ENCODE data around the gene MRPS30. TPM values are rescaled to one million over a fixed set of nuclear protein-coding genes. Genes with fewer than 3 reads are reported as not detected.
A peak's percentile ranks its signal among the peaks of the same experiment; 100 is the strongest.

The MRPS30 gene
- total and polyA plus RNA-seq, 2 of the 13 experiments (the other 11 are each of a cell fraction or from before 2014, with no cell fraction given) = 36.4 to 67.6 TPM

DNA sequence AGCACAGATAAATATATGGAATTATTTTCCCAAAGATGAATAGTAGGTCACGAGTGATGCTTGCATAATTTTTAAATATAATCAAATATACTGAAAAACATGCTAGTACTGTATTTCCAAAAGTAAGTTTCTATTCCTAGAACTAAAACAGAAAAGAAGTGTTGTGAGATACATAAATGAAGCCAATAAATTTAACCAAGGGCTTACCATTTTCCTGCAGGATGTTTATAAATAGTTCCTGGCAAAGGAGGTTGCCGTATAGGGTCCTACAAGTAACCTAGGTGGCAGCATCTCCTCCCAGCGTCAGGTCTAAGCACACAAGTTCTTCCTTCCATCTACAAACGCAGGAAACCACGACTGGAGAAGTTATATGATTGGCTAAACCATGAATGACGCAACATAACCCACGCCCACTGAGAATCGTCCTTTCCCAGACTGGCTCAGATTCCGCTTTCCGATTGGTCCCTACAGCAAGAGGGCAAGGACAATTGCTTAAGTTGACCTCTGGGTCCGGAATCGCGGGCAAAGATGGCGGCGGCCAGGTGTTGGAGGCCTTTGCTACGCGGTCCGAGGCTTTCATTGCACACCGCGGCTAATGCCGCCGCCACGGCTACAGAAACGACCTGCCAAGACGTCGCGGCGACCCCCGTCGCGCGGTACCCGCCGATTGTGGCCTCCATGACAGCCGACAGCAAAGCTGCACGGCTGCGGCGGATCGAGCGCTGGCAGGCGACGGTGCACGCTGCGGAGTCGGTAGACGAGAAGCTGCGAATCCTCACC lies at the start of gene MRPS30 (continued):
- TF ChIP-seq, protein P1, sequence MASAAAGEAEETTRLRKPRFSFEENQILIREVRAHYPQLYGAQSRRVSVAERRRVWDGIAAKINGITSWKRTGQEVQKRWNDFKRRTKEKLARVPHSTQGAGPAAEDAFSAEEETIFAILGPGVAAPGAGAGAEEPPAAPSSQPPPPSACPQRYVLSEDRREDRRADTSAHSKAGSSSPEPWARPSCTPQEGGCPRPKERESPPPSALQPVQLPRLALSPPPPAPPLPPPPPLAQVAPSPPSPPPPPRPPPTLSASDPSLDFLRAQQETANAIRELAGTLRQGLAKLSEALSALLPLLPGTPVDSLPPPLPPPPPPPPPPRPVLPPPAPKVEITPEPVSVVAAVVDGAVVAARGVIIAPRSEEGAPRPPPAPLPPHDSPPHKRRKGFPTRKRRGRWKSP (CRISPR knock-in tag; IDR thresholded peaks at IDR 0.05) = 0 out of 2 replicates have a peak, but pooled peaks have one; percentile 56
- TF ChIP-seq ZNF713 (CRISPR knock-in tag; IDR thresholded peaks at IDR 0.05) (no peak), HES4 (CRISPR knock-in tag; IDR thresholded peaks at IDR 0.05; ENCODE audit: borderline replicate concordance) (peak; percentile 85; the same call in 1 of the 2 replicates), DMAP1 (CRISPR knock-in tag; IDR thresholded peaks at IDR 0.05) (peak; percentile 86), U2AF1 (optimal IDR thresholded peaks at IDR 0.05; ENCODE audit: low read depth, low read length) (peak; percentile 80), ZNF562 (CRISPR knock-in tag; IDR thresholded peaks at IDR 0.05; ENCODE audit: borderline replicate concordance) (no peak), PHB2 (IDR thresholded peaks at IDR 0.05; ENCODE audit: partially characterized antibody) (no peak), SP1 (IDR thresholded peaks at IDR 0.05) (no peak), SP1 (CRISPR knock-in tag; IDR thresholded peaks at IDR 0.05) (no peak), POGZ (CRISPR knock-in tag; IDR thresholded peaks at IDR 0.05) (peak; percentile 99), MIER2 (CRISPR knock-in tag; IDR thresholded peaks at IDR 0.05) (no peak), KLF11 (CRISPR knock-in tag; IDR thresholded peaks at IDR 0.05) (no peak), ZNF781 (CRISPR knock-in tag; IDR thresholded peaks at IDR 0.05; ENCODE audit: borderline replicate concordance, not compliant biosample characterization) (peak; percentile 24), MEIS2 (CRISPR knock-in tag; IDR thresholded peaks at IDR 0.05) (peak; percentile 72), RFX5 (IDR thresholded peaks at IDR 0.05; ENCODE audit: low read depth, low read length) (peak; percentile 88)
- TF ChIP-seq, protein P2, sequence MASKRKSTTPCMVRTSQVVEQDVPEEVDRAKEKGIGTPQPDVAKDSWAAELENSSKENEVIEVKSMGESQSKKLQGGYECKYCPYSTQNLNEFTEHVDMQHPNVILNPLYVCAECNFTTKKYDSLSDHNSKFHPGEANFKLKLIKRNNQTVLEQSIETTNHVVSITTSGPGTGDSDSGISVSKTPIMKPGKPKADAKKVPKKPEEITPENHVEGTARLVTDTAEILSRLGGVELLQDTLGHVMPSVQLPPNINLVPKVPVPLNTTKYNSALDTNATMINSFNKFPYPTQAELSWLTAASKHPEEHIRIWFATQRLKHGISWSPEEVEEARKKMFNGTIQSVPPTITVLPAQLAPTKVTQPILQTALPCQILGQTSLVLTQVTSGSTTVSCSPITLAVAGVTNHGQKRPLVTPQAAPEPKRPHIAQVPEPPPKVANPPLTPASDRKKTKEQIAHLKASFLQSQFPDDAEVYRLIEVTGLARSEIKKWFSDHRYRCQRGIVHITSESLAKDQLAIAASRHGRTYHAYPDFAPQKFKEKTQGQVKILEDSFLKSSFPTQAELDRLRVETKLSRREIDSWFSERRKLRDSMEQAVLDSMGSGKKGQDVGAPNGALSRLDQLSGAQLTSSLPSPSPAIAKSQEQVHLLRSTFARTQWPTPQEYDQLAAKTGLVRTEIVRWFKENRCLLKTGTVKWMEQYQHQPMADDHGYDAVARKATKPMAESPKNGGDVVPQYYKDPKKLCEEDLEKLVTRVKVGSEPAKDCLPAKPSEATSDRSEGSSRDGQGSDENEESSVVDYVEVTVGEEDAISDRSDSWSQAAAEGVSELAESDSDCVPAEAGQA (IDR thresholded peaks at IDR 0.05; ENCODE audit: low read depth) = peak; percentile 88; the same call in 1 of the 2 replicates
- TF ChIP-seq, protein P2 (CRISPR knock-in tag; IDR thresholded peaks at IDR 0.05; ENCODE audit: borderline replicate concordance) = no peak
- TF ChIP-seq, protein P3, sequence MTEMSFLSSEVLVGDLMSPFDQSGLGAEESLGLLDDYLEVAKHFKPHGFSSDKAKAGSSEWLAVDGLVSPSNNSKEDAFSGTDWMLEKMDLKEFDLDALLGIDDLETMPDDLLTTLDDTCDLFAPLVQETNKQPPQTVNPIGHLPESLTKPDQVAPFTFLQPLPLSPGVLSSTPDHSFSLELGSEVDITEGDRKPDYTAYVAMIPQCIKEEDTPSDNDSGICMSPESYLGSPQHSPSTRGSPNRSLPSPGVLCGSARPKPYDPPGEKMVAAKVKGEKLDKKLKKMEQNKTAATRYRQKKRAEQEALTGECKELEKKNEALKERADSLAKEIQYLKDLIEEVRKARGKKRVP (CRISPR knock-in tag; IDR thresholded peaks at IDR 0.05) = peak; percentile 79 to 88; a peak in 3 of 4 replicates
- TF ChIP-seq, protein P4, sequence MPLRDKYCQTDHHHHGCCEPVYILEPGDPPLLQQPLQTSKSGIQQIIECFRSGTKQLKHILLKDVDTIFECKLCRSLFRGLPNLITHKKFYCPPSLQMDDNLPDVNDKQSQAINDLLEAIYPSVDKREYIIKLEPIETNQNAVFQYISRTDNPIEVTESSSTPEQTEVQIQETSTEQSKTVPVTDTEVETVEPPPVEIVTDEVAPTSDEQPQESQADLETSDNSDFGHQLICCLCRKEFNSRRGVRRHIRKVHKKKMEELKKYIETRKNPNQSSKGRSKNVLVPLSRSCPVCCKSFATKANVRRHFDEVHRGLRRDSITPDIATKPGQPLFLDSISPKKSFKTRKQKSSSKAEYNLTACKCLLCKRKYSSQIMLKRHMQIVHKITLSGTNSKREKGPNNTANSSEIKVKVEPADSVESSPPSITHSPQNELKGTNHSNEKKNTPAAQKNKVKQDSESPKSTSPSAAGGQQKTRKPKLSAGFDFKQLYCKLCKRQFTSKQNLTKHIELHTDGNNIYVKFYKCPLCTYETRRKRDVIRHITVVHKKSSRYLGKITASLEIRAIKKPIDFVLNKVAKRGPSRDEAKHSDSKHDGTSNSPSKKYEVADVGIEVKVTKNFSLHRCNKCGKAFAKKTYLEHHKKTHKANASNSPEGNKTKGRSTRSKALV (CRISPR knock-in tag; IDR thresholded peaks at IDR 0.05) = no peak

All from HepG2 (cell line).